Endothelial cell of umbilical vein (primary cell): ENCODE results near the gene LILRA6. TPM values are rescaled to one million over a fixed set of nuclear protein-coding genes. Genes with fewer than 3 reads are reported as not detected.

Source experiments
- BruUV-seq: library from RNA; stranded (reverse); fragments of 400-500 nt; replicated peaks from 2 replicates; lab custom pipeline; 2021; lab: Mats Ljungman, UMichigan
- CTCF ChIA-PET: fragments of 300-600, 350-600 bp; sonication (Branson Sonifier 250); formaldehyde crosslinking; loops from one replicate; lab custom pipeline; 2021; ENCODE audit warnings: antibody characterized with exemption, inconsistent platforms; lab: Charles Lee
- POLR2A ChIA-PET: fragments of 300-600, 350-600 bp; sonication (Branson Sonifier 250); formaldehyde crosslinking; loops from one replicate; lab custom pipeline; 2021; ENCODE audit warnings: antibody characterized with exemption, inconsistent platforms; lab: Charles Lee
- DNase-seq: peaks from one replicate; pipeline ENCODE4 v3.0.0-alpha.2; 2011; ENCODE audit warnings: low read depth, low spot score
- FAIRE-seq: peaks from 2 replicates; lab custom pipeline; 2011; peaks lifted over from hg19 to GRCh38; lab: Jason Lieb, UNC
- H2AFZ ChIP-seq: 2 replicates; pipeline ENCODE4 v1.6.0; 2012; ENCODE audit warnings: low read depth, low read length, control low read depth, inconsistent platforms
- H3K27ac ChIP-seq: 2 replicates; pipeline ENCODE4 v1.5.1; 2011; ENCODE audit warnings: low read depth, mild to moderate bottlenecking, control low read depth, low read length, moderate library complexity; ENCODE audit not compliant: insufficient read depth
- H3K27me3 ChIP-seq, 2 experiments: 2 replicates each; pipeline versions ENCODE4 v1.6.0 to v1.6.1; 2011; ENCODE audit warnings: low read length in 2 of 2, mixed read lengths in 1 of 2; ENCODE audit not compliant: control insufficient read depth in 2 of 2, insufficient read depth in 2 of 2
- H3K36me3 ChIP-seq, 2 experiments: 2 replicates in 1 of 2; 3 replicates in 1 of 2; pipeline ENCODE4 v1.5.1; 2011; ENCODE audit warnings: low read length in 2 of 2, mild to moderate bottlenecking in 1 of 2, moderate library complexity in 1 of 2; ENCODE audit not compliant: control insufficient read depth in 2 of 2, insufficient read depth in 2 of 2; ENCODE audit errors: extremely low read depth in 1 of 2
- H3K4me1 ChIP-seq: 3 replicates; pipeline ENCODE4 v1.5.1; 2011; ENCODE audit warnings: mild to moderate bottlenecking, low read length; ENCODE audit not compliant: control insufficient read depth, insufficient read depth; ENCODE audit errors: extremely low read depth
- H3K4me2 ChIP-seq: 2 replicates; pipeline ENCODE4 v1.6.1; 2011; ENCODE audit warnings: low read length, control low read depth, mixed read lengths; ENCODE audit not compliant: insufficient read depth
- H3K4me3 ChIP-seq, 3 experiments: fragments of 200-600 bp in 1 of 3; sonication (generic), shearing (Covaris generic) in 1 of 3; replicated peaks in 1 of 3; 2 replicates each; pipeline ENCODE4 v1.5.1; 2011 to 2016; ENCODE audit warnings: control low read depth in 3 of 3, low read length in 3 of 3, mild to moderate bottlenecking in 2 of 3, inconsistent platforms in 1 of 3, low read depth in 1 of 3, moderate library complexity in 1 of 3; ENCODE audit not compliant: insufficient read depth in 1 of 3
- H3K79me2 ChIP-seq: 2 replicates; pipeline ENCODE4 v1.6.0; 2012; ENCODE audit warnings: low read length, inconsistent platforms; ENCODE audit not compliant: control insufficient read depth, insufficient read depth
- H3K9ac ChIP-seq: replicated peaks from 2 replicates; pipeline ENCODE3; 2011; ENCODE audit warnings: low read length, control low read depth; ENCODE audit not compliant: insufficient read depth; ENCODE audit errors: extremely low read depth
- H3K9me1 ChIP-seq: replicated peaks from 3 replicates; pipeline ENCODE4 v1.6.0; 2011; ENCODE audit warnings: mild to moderate bottlenecking, low read length; ENCODE audit not compliant: control insufficient read depth, insufficient read depth; ENCODE audit errors: extremely low read depth
- H3K9me3 ChIP-seq: replicated peaks from 2 replicates; pipeline ENCODE4 v1.5.1; 2012; ENCODE audit warnings: low read length, inconsistent platforms; ENCODE audit not compliant: control insufficient read depth, insufficient read depth
- H4K20me1 ChIP-seq: replicated peaks from 2 replicates; pipeline ENCODE3; 2011; ENCODE audit warnings: mild to moderate bottlenecking, low read length; ENCODE audit not compliant: control insufficient read depth, insufficient read depth; ENCODE audit errors: extremely low read depth
- EZH2 ChIP-seq: IDR thresholded peaks from 2 replicates; pipeline ENCODE4 v1.6.1; 2012; ENCODE audit warnings: borderline replicate concordance, low read depth, mild to moderate bottlenecking, moderate library complexity, low read length, inconsistent platforms; ENCODE audit not compliant: severe bottlenecking
- POLR2A ChIP-seq: IDR thresholded peaks from 2 replicates; pipeline ENCODE4 v1.6.1; 2012; ENCODE audit warnings: low read depth, mild to moderate bottlenecking, control low read depth, low read length
- dilution Hi-C: fragments of 300-500 bp; cut with MboI; formaldehyde crosslinking; loops from one replicate; pipeline ENCODE4 v1.15.0; 2019; ENCODE audit warnings: low sequenced_read_pairs; ENCODE audit not compliant: extremely low pct_ligation_motif_present
- intact Hi-C: fragments of 100-400 bp; cut with micrococcal nuclease; formaldehyde crosslinking; loops from one replicate; pipeline ENCODE4 v1.10.0; 2022
- polyA plus RNA-seq, 4 experiments: library from polyadenylated mRNA; depleted of rRNA in 3 of 4; stranded (reverse) in 3 of 4; unstranded in 1 of 4; fragments of >200 nt; gene quantifications; 2 replicates each; pipeline versions ENCODE4 v1.2.1 to v1.2.3, GENCODE V29; 2011 to 2012; ENCODE audit warnings: missing spikeins in 1 of 4
- total RNA-seq: library from RNA; stranded (reverse); gene quantifications from 2 replicates; pipeline ENCODE4 v1.2.3, GENCODE V29; 2021
- TF ChIP-seq, protein P1 (sequence below), 2 donors: IDR thresholded peaks; 1 replicate in 1 of 2; 2 replicates in 1 of 2; pipeline ENCODE4 v1.5.1; 2011; ENCODE audit warnings: low read length in 2 of 2, mild to moderate bottlenecking in 2 of 2, moderate library complexity in 2 of 2, control low read depth in 1 of 2, inconsistent platforms in 1 of 2, low read depth in 1 of 2; ENCODE audit not compliant: insufficient read depth in 1 of 2; ENCODE audit errors: extremely low read depth in 1 of 2

The LILRA6 gene
- total and polyA plus RNA-seq, 2 donors (not counting 3 experiments of a cell fraction or from before 2014, with no cell fraction given), result not detected

DNA sequence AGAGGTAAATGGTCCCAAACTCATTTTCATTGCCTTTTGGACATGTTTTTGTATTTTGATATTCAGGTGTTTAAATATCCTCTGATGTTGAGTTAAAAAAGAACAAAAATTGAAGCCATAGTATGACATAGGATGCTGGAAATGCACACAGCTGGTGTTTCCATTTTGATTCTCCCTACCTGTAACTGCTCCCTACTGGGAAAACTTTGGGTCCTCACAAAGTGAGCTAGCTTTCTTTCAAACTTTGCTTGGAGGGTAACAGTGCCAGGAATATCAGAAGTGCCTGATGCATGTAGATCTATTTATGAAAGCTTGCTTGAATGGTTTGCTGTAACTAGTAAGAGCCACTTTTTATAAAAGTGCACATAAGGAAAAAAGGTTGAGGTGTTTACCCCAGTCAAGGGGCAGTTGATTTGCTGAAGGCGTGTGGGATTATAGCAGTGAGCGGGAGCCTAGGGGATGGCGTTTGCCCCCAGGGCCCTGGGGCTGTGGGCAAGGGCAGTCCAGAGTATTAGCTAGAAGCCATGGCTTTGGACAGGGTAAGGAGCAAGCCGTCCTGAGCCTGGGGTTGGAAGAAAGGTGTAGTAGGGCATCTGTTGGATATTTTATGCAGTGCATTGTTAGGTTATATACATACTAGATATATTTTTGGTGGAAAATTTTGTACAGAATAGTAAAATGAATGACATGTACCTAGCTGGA lies 37.7 kb downstream of the LILRA6 start:
- ChIA-PET POLR2A (interaction anchor here (1.1 kb wide), 1 partner anchor 14 kb away, joined by 3 read pairs; the partner anchor contains the start of gene TSEN34), CTCF (interaction anchor here (0.5 to 1.9 kb wide), 6 partner anchors 14 to 92 kb away, joined by 3 to 6 read pairs (median 4); partner anchors contain the start of genes MBOAT7 and TSEN34)
- dilution Hi-C loops, result no loop called here
- intact Hi-C loops, result loop anchor here (5.0 kb wide), 2 partner anchors 43 to 242 kb away; partner anchors contain the start of gene LENG8
- no peak overlapping the region for H2AFZ ChIP-seq
- peaks cover 42 to 53% of the 10 kb centered on the region in 2 experiments for H3K36me3 ChIP-seq
- peaks cover 76% of the 10 kb centered on the region for H3K79me2 ChIP-seq
- H3K9me3 ChIP-seq, result no peaks in the 10 kb centered on the region
- H3K4me1 ChIP-seq, result peaks cover 55% of the 10 kb centered on the region
- DNase-seq (no peak), FAIRE-seq (peak; percentile 8)
- TF ChIP-seq POLR2A, result peak; percentile 9
- TF ChIP-seq, protein P1, sequence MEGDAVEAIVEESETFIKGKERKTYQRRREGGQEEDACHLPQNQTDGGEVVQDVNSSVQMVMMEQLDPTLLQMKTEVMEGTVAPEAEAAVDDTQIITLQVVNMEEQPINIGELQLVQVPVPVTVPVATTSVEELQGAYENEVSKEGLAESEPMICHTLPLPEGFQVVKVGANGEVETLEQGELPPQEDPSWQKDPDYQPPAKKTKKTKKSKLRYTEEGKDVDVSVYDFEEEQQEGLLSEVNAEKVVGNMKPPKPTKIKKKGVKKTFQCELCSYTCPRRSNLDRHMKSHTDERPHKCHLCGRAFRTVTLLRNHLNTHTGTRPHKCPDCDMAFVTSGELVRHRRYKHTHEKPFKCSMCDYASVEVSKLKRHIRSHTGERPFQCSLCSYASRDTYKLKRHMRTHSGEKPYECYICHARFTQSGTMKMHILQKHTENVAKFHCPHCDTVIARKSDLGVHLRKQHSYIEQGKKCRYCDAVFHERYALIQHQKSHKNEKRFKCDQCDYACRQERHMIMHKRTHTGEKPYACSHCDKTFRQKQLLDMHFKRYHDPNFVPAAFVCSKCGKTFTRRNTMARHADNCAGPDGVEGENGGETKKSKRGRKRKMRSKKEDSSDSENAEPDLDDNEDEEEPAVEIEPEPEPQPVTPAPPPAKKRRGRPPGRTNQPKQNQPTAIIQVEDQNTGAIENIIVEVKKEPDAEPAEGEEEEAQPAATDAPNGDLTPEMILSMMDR (IDR thresholded peaks at IDR 0.05; ENCODE audit: extremely low read depth in 1 of 2, insufficient read depth in 1 of 2, low read depth in 1 of 2, low read length in 2 of 2), result no peak
- no peak overlapping the region for H3K27ac ChIP-seq
- H3K4me2 ChIP-seq, result peak overlapping the region; percentile 96
- H3K9me1 ChIP-seq, result no peaks in the 10 kb centered on the region
- H3K4me3 ChIP-seq, result peak overlapping the region in 1 of 3 experiments; percentile 97
- H3K9ac ChIP-seq, result peak overlapping the region; percentile 12
- H3K27me3 ChIP-seq, result no peaks in the 10 kb centered on the region
- no TSS peak for BruUV-seq
- peaks cover 3% of the 10 kb centered on the region for H4K20me1 ChIP-seq

DNA sequence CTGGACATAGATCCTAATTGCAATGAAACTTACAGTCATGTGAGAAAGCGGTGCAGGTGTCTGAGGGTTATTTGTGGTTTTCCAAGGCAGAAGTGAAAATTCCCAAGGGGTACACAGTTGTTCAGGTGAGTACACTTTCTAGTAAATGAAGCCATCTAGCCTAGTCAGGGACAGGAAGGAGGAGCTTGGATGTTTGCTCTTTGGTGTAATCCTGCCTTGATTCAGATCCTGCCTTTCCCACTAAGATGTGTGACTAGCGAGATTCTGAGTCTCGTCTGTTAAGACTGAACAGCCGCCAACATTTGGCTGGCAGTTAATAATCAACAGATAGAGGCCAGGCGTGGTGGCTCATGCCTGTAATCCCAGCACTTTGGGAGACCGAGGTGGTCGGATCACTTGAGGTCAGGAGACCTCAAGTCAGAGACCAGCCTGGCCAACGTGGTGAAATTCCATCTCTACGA lies 39.4 kb downstream of the LILRA6 start:
- intact Hi-C loops (loop anchor here (5.0 kb wide), 2 partner anchors 41 to 244 kb away; partner anchors contain the start of gene LENG8), dilution Hi-C loops (no loop called here)
- Histone ChIP-seq H3K9ac (peak overlapping the region; percentile 95), H3K27me3 (no peaks in the 10 kb centered on the region), H4K20me1 (peaks cover 3% of the 10 kb centered on the region), H3K79me2 (peaks cover 73% of the 10 kb centered on the region), H3K4me1 (peaks cover 42% of the 10 kb centered on the region), H2AFZ (no peak overlapping the region), H3K9me1 (no peaks in the 10 kb centered on the region), H3K36me3 (peaks cover 40 to 51% of the 10 kb centered on the region in 2 experiments), H3K9me3 (no peaks in the 10 kb centered on the region), H3K27ac (no peak overlapping the region), H3K4me3 (peak overlapping the region in 1 of 3 experiments; percentile 97), H3K4me2 (peak overlapping the region; percentile 96)
- POLR2A ChIA-PET, result interaction anchor here (0.5 to 6.0 kb wide), 2 partner anchors 13 to 19 kb away, joined by 7 to 91 read pairs; partner anchors contain the start of genes MBOAT7 and TSEN34
- no TSS peak for BruUV-seq
- FAIRE-seq (peak; percentile 46), DNase-seq (no peak)
- CTCF ChIA-PET, result interaction anchor here (1.0 to 1.3 kb wide), 2 partner anchors 11 to 29 kb away, joined by 3 read pairs; partner anchors contain the start of gene TSEN34
- no peak for TF ChIP-seq POLR2A
- TF ChIP-seq EZH2, result no peak
